ENCODE measurements around the gene OR13F1.

The OR13F1 gene

GRCh38 chr9:104503963-104504362 lies at the start of gene OR13F1:
TSS of gene OR13F1 (plus strand) at chr9:104504263. CDS start at chr9:104504263, 0 bp downstream.
- TF ChIP-seq CTCF (IDR thresholded peaks at IDR 0.05) = no peak

GRCh38 chr9:104456831-104457230 lies 47.2 kb upstream of the OR13F1 start:
- no peak for TF ChIP-seq CTCF (IDR thresholded peaks at IDR 0.05)

DNA sequence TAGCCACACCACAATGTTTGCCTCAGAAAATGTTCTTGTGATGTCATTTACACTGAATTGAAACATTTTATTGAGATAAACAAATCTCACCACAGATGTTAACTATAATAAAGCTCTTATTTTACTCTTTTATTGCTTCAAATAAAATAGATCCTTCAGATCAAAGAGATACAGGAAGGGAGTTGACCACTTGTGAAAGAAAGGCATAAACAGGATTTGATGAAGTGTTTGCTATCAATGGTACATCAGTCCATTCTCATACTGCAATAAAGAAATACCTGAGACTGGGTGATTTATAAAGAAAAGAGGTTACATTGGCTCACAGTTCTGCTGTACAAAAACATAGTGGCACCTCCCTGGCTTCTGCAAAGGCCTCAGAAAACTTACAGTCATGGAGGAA lies 40.2 kb upstream of the OR13F1 start:
- TF ChIP-seq CTCF (IDR thresholded peaks at IDR 0.05) = no peak

GRCh38 chr9:104468261-104468660 lies 35.8 kb upstream of the OR13F1 start:
- no peak for TF ChIP-seq CTCF (IDR thresholded peaks at IDR 0.05)

GRCh38 chr9:104482921-104483570 lies 21.0 kb upstream of the OR13F1 start:
- no peak for TF ChIP-seq CTCF (IDR thresholded peaks at IDR 0.05)

DNA sequence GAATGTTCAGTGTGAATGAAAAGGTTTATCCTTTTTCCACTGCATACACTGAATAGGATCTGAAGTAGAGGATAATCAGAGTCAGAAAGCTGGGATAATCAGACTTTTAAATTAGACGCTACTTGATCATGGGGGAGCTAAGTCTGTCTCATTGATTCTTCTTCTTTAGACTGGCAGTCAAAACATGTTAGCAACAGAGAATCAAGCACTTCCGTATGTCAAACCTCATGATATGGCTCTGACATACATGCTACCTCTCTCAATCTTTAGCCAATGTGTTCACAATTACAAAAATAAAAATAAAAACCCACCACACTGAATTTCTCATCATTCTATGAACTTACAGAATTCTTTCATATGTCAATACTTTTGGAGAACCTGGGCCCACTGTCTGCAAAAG lies 19.0 kb upstream of the OR13F1 start:
- TF ChIP-seq CTCF (IDR thresholded peaks at IDR 0.05) = no peak

DNA sequence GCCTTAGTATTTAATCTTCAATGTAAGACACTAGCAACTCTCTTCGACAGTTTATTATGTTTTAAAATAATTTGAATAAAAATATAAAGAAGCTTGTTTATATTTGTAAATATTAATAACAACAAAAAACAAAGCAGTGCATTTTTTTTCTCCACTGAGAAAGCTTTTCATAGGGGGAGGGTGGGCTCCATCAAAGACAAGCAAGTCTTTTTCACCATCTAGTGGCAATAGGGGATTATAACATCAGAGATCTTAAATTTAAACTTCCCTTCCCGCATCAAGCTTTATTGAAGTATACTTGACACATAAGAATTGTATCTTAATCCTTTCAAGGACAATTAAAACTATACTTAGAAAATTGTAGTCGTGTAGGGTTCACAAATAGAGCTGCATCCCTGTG lies 9.3 kb upstream of the OR13F1 start:
- TF ChIP-seq CTCF (IDR thresholded peaks at IDR 0.05) = peak; percentile 48

DNA sequence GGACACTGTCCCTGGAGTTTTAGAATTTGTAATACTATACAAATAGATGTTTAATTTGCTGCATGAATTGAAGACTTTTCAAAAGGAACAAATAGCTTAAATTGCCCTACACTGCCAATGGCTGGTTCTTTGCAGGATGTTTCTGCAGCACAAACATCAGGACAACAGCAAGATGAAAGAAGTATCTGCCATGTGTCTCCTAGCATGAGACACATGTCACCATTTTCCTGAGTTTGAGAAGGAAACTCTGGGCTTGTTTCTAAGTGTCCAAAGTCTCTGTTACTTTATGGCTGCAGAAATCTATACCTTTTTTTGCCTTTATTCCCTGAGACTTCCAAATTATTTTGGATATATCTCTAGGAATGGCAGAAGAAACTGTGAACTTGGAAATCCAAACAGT lies 623 bp upstream of the OR13F1 start:
- TF ChIP-seq CTCF (IDR thresholded peaks at IDR 0.05) = no peak

Data from LNCAP (cell line).